OCI-LY7 (cell line): ENCODE measurements around the gene C2orf66. TPM values are rescaled to one million over a fixed set of nuclear protein-coding genes. Genes with fewer than 3 reads are reported as not detected.

Experiments
- BruUV-seq: library from RNA; stranded (reverse); fragments of 400-500 nt; replicated peaks from 2 replicates; lab custom pipeline; 2021; lab: Mats Ljungman, UMichigan
- CTCF ChIA-PET: fragments of 300-600 bp; sonication (Branson Sonifier 250); formaldehyde crosslinking; loops from one replicate; lab custom pipeline; 2022; ENCODE audit warnings: antibody characterized with exemption; ENCODE audit not compliant: unreplicated experiment; lab: Charles Lee
- POLR2A ChIA-PET: fragments of 300-600 bp; sonication (Branson Sonifier 250); formaldehyde crosslinking; loops from one replicate; lab custom pipeline; 2022; ENCODE audit warnings: antibody characterized with exemption; lab: Charles Lee
- DNase-seq: peaks from one replicate; pipeline ENCODE4 v3.0.0-alpha.2; 2015; ENCODE audit warnings: low spot score
- H2AFZ ChIP-seq: fragments of 200-600 bp; sonication (generic), shearing (Covaris generic); 2 replicates; pipeline ENCODE4 v1.6.1; 2014; ENCODE audit warnings: mild to moderate bottlenecking, antibody characterized with exemption, low read length, moderate library complexity
- H3K27ac ChIP-seq: fragments of 200-600 bp; sonication (generic); 2 replicates; pipeline ENCODE4 v1.5.1; 2014; ENCODE audit warnings: mixed run types, low read depth, mild to moderate bottlenecking, moderate library complexity, low read length, inconsistent platforms; ENCODE audit not compliant: poor library complexity, severe bottlenecking
- H3K36me3 ChIP-seq: fragments of 200-600 bp; sonication (generic); 2 replicates; pipeline ENCODE4 v1.6.1; 2014; ENCODE audit warnings: mild to moderate bottlenecking, antibody characterized with exemption, low read length, moderate library complexity, mixed read lengths; ENCODE audit not compliant: insufficient read depth
- H3K4me1 ChIP-seq: fragments of 200-600 bp; sonication (generic); 2 replicates; pipeline ENCODE4 v1.5.1; 2014; ENCODE audit warnings: mild to moderate bottlenecking, low read length; ENCODE audit not compliant: insufficient read depth, poor library complexity, severe bottlenecking
- H3K4me2 ChIP-seq: fragments of 200-600 bp; sonication (generic); 2 replicates; pipeline ENCODE4 v1.6.1; 2014; ENCODE audit warnings: mild to moderate bottlenecking, low read length
- H3K4me3 ChIP-seq: fragments of 200-600 bp; sonication (generic); 2 replicates; pipeline ENCODE4 v1.5.1; 2014; ENCODE audit warnings: mild to moderate bottlenecking, low read depth, low read length; ENCODE audit not compliant: poor library complexity, severe bottlenecking
- H3K79me2 ChIP-seq: fragments of 200-600 bp; sonication (generic); 2 replicates; pipeline ENCODE4 v1.6.1; 2016; ENCODE audit warnings: low read depth, mild to moderate bottlenecking, low read length, moderate library complexity, mixed read lengths; ENCODE audit not compliant: insufficient read depth
- H3K9me2 ChIP-seq: fragments of 200-600 bp; sonication (generic); 2 replicates; pipeline ENCODE4 v1.6.1; 2016; ENCODE audit warnings: mild to moderate bottlenecking, low read length, mixed read lengths; ENCODE audit not compliant: insufficient read depth
- H3K9me3 ChIP-seq: fragments of 200-600 bp; sonication (generic); 2 replicates; pipeline ENCODE4 v1.6.1; 2014; ENCODE audit warnings: mild to moderate bottlenecking, mixed run types, low read length, mixed read lengths
- H4K20me1 ChIP-seq: fragments of 200-600 bp; sonication (generic); 2 replicates; pipeline ENCODE4 v1.6.1; 2014; ENCODE audit warnings: mild to moderate bottlenecking, antibody characterized with exemption, low read length, moderate library complexity, mixed read lengths; ENCODE audit not compliant: insufficient read depth
- CTCF ChIP-seq: fragments of 200-600 bp; sonication (generic); conservative IDR thresholded peaks from 2 replicates; pipeline ENCODE4 v1.5.1; 2014; ENCODE audit warnings: mild to moderate bottlenecking, antibody characterized with exemption, low read length, moderate library complexity, mixed read lengths
- EZH2phosphoT487 ChIP-seq: fragments of 200-600 bp; sonication (generic); IDR thresholded peaks from 2 replicates; pipeline ENCODE4 v1.6.1; 2018; ENCODE audit warnings: low read depth, borderline replicate concordance, mild to moderate bottlenecking, mixed run types, antibody characterized with exemption, low read length, moderate library complexity, mixed read lengths
- intact Hi-C: fragments of 100-400 bp; cut with micrococcal nuclease; formaldehyde crosslinking; loops from one replicate; pipeline ENCODE4 v1.10.0; 2022; ENCODE audit not compliant: unreplicated experiment
- total RNA-seq, 2 experiments: library from RNA; depleted of rRNA in 1 of 2; stranded (reverse); fragments of >200 nt in 1 of 2; shearing (Covaris generic) in 1 of 2; gene quantifications; 2 replicates each; pipeline ENCODE4 v1.2.3, GENCODE V29; 2014 to 2022

The C2orf66 gene
- total RNA-seq, 2 experiments from 2014 or later = not detected

DNA sequence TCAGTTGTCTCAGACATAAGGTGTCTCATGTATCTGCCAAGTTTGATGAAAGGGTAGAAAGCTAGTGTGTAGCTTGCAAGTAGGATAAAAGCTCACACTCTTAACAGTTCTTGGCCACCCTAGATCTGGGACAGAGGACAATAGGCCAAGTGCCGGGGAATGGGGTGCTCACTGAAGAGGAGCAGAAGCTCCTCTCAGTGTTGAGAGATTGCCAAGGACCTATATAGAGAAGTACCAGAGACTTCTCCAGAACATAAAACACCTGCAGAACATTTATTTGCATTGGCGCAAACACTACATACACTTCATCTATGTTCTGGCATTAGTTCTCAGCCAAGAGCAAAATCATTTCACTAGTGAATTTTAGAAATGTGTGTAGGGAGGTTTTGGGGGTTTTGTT, 6.8 kb downstream of the C2orf66 start:
- Histone ChIP-seq H3K27ac (no peak overlapping the region), H4K20me1 (peaks cover 4% of the 10 kb centered on the region; the same call in 1 of the 2 replicates), H3K36me3 (peaks cover 5% of the 10 kb centered on the region), H3K9me2 (0 out of 2 replicates have a peak, but pooled peaks cover 7% of the 10 kb centered on the region), H3K79me2 (peaks cover 20% of the 10 kb centered on the region), H2AFZ (no peak overlapping the region), H3K4me1 (peaks cover 13% of the 10 kb centered on the region), H3K4me2 (no peak overlapping the region), H3K4me3 (no peak overlapping the region), H3K9me3 (no peaks in the 10 kb centered on the region)
- POLR2A ChIA-PET = no interaction called here
- TF ChIP-seq CTCF (no peak), EZH2phosphoT487 (no peak)
- no peak for DNase-seq
- BruUV-seq = no TSS peak
- CTCF ChIA-PET = no interaction called here
- intact Hi-C loops = no loop called here

DNA sequence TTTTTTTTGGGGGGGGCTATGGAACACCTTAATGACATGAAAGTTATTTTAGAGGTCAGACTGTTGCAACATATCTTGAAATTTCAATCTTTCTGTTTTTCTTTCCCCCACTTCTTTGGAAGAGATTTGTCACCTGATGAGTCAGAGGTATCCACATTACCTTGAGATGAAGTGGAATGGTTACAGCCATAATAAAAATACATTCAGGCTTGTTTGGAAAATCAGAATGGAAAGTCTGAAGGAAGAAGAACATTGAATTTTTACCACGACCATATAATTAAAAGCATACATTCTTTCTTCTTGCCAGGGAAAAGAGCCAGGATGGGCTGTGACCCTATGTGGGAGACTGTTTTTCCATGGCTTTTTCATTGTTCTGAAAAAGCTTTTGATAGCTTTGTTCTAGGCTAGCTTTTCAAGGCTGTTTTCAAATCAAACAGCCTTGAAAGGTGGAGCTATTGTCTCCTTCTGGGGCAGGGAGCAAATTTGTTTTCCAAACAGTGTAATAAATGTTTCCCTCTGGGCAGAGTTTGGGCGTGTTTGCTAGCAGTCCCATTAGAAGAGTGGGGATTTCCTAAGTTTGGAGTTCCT, 7.4 kb downstream of the C2orf66 start:
- POLR2A ChIA-PET = no interaction called here
- TF ChIP-seq CTCF (no peak), EZH2phosphoT487 (no peak)

DNA sequence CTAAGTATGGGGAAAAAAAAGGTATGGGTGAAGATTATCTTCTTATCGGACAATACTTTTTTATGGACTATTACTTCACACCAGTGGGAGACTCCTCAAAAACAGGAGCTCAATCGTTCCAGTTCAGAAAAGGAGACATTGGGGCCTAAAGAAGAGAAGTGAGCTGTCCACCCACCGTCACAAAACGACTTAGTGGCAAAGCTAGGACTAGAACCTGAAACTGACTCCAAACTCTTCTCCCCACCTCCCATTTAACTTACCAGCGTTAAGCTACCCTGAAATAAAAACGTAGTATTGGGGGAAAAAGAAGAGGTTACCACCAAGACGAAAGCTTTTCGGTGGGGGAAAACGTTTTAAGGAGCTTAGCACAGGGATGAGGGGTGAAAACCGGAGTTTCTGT, 10.2 kb downstream of the C2orf66 start:
- Histone ChIP-seq H3K4me2 (peak overlapping the region; percentile 83), H3K36me3 (peaks cover 32% of the 10 kb centered on the region), H3K4me3 (peak overlapping the region; percentile 90), H3K79me2 (peaks cover 20% of the 10 kb centered on the region), H3K9me2 (0 out of 2 replicates have a peak, but pooled peaks cover 7% of the 10 kb centered on the region), H3K9me3 (no peaks in the 10 kb centered on the region), H4K20me1 (peaks cover 4% of the 10 kb centered on the region; the same call in 1 of the 2 replicates), H3K4me1 (peaks cover 13% of the 10 kb centered on the region), H2AFZ (peak overlapping the region; percentile 92), H3K27ac (peak overlapping the region; percentile 37)
- intact Hi-C loops = loop anchor here (1.0 kb wide), 1 partner anchor 126 kb away; no protein-coding TSS in a partner anchor
- POLR2A ChIA-PET = interaction anchor here (0.6 to 1.6 kb wide), 13 partner anchors 8 to 652 kb away, joined by 3 to 12 read pairs (median 3); partner anchors contain the start of gene C2orf66
- TSS peak; percentile 84 for BruUV-seq
- no peak for TF ChIP-seq EZH2phosphoT487
- no peak for TF ChIP-seq CTCF
- CTCF ChIA-PET = interaction anchor here (0.7 to 1.2 kb wide), 4 partner anchors 9 to 122 kb away, joined by 3 to 4 read pairs (median 3); no protein-coding TSS in a partner anchor
- DNase-seq = no peak

More for the DNA sequence above, 7.4 kb downstream of the C2orf66 start:
- H3K4me3 ChIP-seq = no peak overlapping the region
- H3K4me2 ChIP-seq = no peak overlapping the region
- H3K79me2 ChIP-seq = peaks cover 20% of the 10 kb centered on the region
- no peak overlapping the region for H2AFZ ChIP-seq
- no peak overlapping the region for H3K27ac ChIP-seq
- peaks cover 11% of the 10 kb centered on the region for H3K36me3 ChIP-seq
- no peak for DNase-seq
- no peaks in the 10 kb centered on the region for H3K9me3 ChIP-seq
- CTCF ChIA-PET = no interaction called here
- H4K20me1 ChIP-seq = peaks cover 4% of the 10 kb centered on the region; the same call in 1 of the 2 replicates
- peaks cover 13% of the 10 kb centered on the region for H3K4me1 ChIP-seq
- intact Hi-C loops = no loop called here
- no TSS peak for BruUV-seq
- H3K9me2 ChIP-seq = 0 out of 2 replicates have a peak, but pooled peaks cover 7% of the 10 kb centered on the region
